ENCODE measurements around the gene ZEB2.

Gene ZEB2

DNA sequence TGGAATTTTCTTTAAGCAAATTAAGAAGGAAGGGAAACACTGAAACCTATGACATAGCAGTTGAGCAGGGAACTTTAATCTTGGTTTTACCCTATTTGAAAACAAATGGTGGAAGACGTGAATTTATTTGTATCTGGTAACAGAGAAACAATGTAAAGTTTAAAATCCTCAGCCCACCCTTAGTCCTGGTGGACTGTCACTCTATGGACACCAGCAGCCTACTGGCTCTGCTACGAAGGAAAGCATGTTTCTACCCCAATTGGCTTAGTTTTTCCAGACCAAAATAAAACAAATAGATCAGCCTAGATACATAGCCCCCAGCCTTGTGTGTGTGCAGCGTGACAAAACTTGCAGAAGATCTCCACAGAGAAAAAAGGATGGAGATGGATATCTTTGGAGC is 7.4 kb downstream of the ZEB2 start:
- DNase-seq: no peak

DNA sequence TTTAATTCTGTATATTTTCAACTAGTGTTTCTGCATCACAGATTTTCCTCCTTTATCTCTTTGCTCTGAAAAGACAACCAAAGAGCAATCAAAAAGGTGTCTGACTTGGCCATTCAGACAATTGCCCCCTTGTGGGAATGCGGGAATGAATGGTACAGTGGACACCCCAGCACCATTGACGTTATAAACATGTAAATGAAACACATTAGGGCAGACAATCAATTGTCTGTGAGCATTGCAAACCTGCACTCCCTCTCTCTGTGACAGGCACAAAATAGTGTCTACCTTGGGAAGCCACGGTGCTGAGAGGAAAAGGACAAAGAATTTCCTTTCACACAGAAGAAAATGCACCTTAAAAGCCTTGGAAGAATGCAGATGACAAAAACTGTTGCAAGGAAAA is 8.0 kb downstream of the ZEB2 start:
- no peak for DNase-seq

- no peak for DNase-seq
Observed at GRCh38 chr2:144511226-144511810, 8.6 kb downstream of the ZEB2 start.

- no peak for DNase-seq
Observed at GRCh38 chr2:144510294-144510991, 9.5 kb downstream of the ZEB2 start.

DNA sequence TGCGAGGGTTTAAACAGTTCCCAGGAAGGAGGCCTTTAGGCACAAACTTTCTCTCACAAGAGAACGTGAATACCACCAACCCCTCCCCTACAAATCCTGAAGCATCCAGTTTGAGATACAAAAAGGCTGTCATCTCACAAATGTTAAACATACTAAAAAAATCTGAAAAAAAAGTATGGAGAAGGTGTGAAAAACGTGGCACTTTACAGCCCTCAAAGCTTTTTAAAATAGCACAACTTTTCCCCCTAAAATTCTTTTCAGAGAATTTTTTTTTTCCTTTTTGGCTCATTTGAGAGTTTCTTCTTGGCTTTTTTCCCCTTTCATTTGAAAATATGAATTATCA is 10.1 kb downstream of the ZEB2 start:
- DNase-seq: no peak

- DNase-seq: no peak
Observed at GRCh38 chr2:144509001-144509878, 10.7 kb downstream of the ZEB2 start.

DNA sequence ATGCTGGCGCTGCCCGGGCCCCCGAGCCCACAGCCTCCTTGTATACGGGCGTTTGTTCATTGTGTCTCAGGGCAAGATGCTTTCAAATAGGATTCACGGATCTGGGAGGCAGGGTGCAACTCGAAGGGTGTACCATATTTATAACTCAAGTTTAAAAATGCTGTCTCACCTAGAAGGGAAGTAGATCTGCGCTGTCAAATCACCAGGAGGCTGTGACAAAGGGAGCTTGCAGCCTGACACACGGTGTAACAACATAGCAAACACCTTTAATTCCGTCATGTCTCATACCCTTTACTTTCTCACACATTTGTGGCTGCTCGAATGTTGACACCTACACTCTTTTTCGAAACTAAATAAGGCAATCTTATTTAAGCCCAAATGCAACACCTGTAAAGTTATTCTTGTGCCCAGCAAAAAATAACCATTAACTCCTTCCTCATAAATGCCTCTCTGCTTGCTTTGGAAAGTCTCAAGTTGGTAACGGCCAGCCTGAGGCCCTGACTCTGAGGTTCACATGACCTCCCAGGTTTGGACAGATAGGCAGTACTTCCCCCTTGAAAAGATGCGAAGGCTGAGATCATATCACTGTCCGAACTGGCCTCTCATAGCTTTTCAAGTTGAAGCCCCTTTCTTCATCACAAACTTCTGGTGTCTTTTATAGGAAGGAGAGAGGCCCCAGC is 11.6 kb downstream of the ZEB2 start:
- DNase-seq: no peak

GRCh38 chr2:144507441-144508171 is 12.3 kb downstream of the ZEB2 start:
- DNase-seq: no peak

DNA sequence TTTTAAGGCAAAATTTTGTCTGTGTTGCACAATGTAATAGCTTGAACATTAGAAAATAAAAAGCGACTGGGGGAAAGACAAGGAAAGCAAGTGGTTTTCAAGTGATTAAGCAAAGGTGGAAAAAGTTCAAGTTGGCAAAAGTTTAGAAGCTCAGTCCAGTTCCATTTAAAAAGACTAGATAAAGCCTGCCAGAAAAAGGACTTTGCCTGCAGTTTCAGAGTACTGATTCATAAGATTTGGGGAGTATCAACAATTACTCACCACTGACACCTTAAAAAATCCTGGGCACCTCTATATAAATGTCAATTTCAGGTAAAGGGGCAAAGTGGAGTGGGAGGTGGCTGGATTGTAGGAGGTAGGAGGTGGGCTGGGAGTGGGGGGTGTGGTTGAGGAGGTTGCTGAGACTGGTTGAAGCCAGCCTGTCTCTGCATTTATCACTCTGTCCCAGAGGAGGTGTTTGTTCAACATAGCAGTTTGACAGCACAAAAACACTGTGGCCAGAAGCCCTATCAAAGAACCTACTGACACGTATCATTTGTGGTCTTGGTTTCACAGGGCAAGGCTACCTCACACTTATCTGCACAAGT is 14.6 kb downstream of the ZEB2 start:
- no peak for DNase-seq

- no peak for DNase-seq
Observed at GRCh38 chr2:144504218-144504641, 15.7 kb downstream of the ZEB2 start.

DNA sequence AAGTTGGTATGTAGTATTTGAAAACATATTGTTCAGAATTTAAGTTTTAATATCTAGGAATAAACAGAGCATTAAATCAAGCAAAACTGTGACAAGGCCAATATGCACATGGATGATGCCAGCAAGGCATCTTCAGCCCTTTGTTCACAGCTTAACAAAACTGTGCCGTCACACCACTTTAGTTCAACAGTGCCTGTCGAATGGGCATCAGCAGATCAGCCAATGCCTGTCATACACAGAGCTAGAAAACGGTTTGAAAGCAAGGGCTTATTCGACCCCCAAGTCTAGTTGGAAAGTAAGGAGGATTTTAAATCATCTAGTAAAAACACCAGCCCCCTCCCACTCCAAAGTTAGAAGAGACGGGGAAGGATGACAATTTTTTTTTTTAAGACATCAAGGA is 16.7 kb downstream of the ZEB2 start:
- DNase-seq: no peak

GRCh38 chr2:144502369-144502768 is 17.6 kb downstream of the ZEB2 start:
- DNase-seq: no peak

DNA sequence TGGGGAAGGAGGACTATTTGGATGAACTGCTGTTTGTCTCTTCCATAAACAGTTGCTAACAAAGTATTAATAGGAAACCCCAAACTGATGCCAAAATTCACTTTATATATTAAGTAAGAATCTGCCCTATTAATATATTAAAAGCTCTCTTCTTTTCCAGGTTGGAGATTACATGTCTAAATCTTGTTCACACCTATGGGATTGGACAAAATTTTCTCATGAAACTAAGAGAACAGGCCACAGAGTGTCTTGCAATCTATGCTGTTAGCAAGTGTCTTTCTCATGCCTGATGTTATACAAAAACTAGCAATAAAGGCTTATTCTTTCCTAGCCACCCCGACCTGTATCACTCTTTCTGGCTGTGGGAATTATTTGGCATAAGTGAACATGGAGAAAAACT is 18.3 kb downstream of the ZEB2 start:
- DNase-seq: no peak

DNA sequence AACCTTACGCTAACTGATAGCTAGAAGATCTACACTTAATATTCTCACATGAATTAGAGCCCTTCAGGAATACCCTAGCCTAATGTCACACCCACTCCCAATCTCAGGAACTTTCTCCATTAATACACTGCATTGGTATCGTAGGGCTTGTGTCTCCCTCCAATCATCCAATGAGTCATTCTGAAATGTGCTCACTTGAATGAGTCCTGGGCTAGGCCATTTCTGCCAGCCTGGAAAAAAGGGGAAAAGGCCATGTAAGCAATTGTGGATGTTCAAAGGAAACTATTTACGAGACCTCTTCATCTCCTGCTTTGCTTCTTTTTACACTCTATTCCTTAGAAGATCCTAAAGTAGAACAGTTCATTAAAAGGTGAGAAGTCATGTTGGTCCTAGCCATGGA is 18.8 kb downstream of the ZEB2 start:
- no peak for DNase-seq

- no peak for DNase-seq
Observed at GRCh38 chr2:144500563-144500962, 19.4 kb downstream of the ZEB2 start.

GRCh38 chr2:144498277-144498676 is 21.6 kb downstream of the ZEB2 start:
- no peak for DNase-seq

GRCh38 chr2:144496977-144497598 is 22.8 kb downstream of the ZEB2 start:
- no peak for DNase-seq

DNA sequence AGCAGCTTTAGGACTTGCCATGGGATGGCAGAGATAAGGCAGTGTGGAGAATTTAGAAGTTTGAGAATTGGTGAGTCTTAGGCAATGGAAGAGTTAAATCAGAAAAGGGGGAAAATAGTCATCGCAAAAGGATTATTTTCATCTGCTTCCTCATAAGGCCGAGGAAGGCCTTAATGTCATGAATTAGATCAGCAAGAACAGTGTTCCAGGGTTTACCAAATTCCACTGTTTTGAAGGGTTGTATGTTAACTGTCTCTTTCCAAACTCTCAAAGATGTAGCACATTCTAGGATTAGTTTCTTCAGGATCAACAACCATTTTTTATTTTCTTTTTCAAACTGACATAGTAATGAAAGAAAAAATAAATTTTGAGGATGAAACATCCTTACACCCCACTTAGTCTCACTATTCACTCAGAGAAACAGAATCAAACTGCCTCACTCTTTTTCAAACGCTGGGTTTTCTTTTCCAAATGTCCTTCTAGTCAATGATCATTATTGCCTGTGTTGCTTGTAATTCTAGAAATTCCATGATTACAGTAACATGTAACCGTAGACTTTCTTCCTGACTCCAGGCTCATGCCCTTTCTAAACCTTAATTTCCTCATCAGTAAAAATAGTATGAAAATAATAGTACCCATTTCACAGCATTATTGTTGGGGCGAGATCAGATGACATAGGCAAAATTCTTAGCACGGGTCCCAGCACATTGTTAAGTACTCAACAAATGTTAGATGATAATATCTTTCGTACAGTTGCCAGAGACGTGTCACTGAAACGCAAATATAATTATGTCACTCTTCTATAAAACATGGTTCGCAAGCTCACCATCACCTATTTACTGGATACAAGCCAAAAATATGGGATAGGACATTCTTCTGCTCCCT is 23.6 kb downstream of the ZEB2 start:
- DNase-seq: no peak

GRCh38 chr2:144495227-144496091 is 24.5 kb downstream of the ZEB2 start:
- DNase-seq: no peak
